ENCODE results near the gene HMGB1. TPM values are rescaled to one million over a fixed set of nuclear protein-coding genes. Genes with fewer than 3 reads are reported as not detected.

The HMGB1 gene
- total RNA-seq, 4 donors from 2014 or later: 223 to 629 (median 402) TPM

GRCh38 chr13:30493658-30494381 lies 28.1 kb upstream of the HMGB1 start:
- DNase-seq: no peak
- H3K9me3 ChIP-seq: no peaks in the 10 kb centered on the region
- TF ChIP-seq CTCF (IDR thresholded peaks at IDR 0.05): no peak
- TF ChIP-seq POLR2A (IDR thresholded peaks at IDR 0.05): no peak
- no peak overlapping the region for H3K27ac ChIP-seq
- H3K4me3 ChIP-seq: no peak overlapping the region
- intact Hi-C loops (cut with DNase I; ENCODE audit: low total_unique reads): no loop called here
- H3K27me3 ChIP-seq: no peaks in the 10 kb centered on the region
- H3K4me1 ChIP-seq: no peaks in the 10 kb centered on the region
- no peaks in the 10 kb centered on the region for H3K36me3 ChIP-seq

- Histone ChIP-seq H3K9me3 (no peaks in the 10 kb centered on the region), H3K36me3 (no peaks in the 10 kb centered on the region), H3K4me1 (no peaks in the 10 kb centered on the region), H3K27me3 (no peaks in the 10 kb centered on the region), H3K4me3 (no peak overlapping the region), H3K27ac (no peak overlapping the region)
- intact Hi-C loops (cut with DNase I; ENCODE audit: low total_unique reads): no loop called here
- TF ChIP-seq POLR2A (IDR thresholded peaks at IDR 0.05): no peak
- DNase-seq: no peak
Measured at GRCh38 chr13:30487075-30487470, 21.3 kb upstream of the HMGB1 start.

GRCh38 chr13:30486230-30487074 lies 20.7 kb upstream of the HMGB1 start:
- H3K4me3 ChIP-seq: no peak overlapping the region
- no peak for DNase-seq
- no peaks in the 10 kb centered on the region for H3K4me1 ChIP-seq
- H3K9me3 ChIP-seq: no peaks in the 10 kb centered on the region
- H3K27ac ChIP-seq: no peak overlapping the region
- H3K27me3 ChIP-seq: no peaks in the 10 kb centered on the region
- intact Hi-C loops (cut with DNase I; ENCODE audit: low total_unique reads): no loop called here
- TF ChIP-seq POLR2A (IDR thresholded peaks at IDR 0.05): no peak
- no peak for TF ChIP-seq CTCF (IDR thresholded peaks at IDR 0.05)
- H3K36me3 ChIP-seq: no peaks in the 10 kb centered on the region

GRCh38 chr13:30481241-30481760 lies 15.6 kb upstream of the HMGB1 start:
- intact Hi-C loops (cut with DNase I; ENCODE audit: low total_unique reads): no loop called here
- Histone ChIP-seq H3K27ac (no peak overlapping the region), H3K4me1 (no peaks in the 10 kb centered on the region), H3K4me3 (no peak overlapping the region), H3K27me3 (no peaks in the 10 kb centered on the region), H3K36me3 (no peaks in the 10 kb centered on the region), H3K9me3 (no peaks in the 10 kb centered on the region)
- no peak for TF ChIP-seq CTCF (IDR thresholded peaks at IDR 0.05)
- no peak for TF ChIP-seq POLR2A (IDR thresholded peaks at IDR 0.05)
- no peak for DNase-seq

GRCh38 chr13:30480292-30480950 lies 14.7 kb upstream of the HMGB1 start:
- no peaks in the 10 kb centered on the region for H3K9me3 ChIP-seq
- H3K27ac ChIP-seq: no peak overlapping the region
- H3K4me1 ChIP-seq: no peaks in the 10 kb centered on the region
- TF ChIP-seq POLR2A (IDR thresholded peaks at IDR 0.05) (no peak), CTCF (IDR thresholded peaks at IDR 0.05) (no peak)
- no peaks in the 10 kb centered on the region for H3K27me3 ChIP-seq
- H3K4me3 ChIP-seq: no peak overlapping the region
- intact Hi-C loops (cut with DNase I; ENCODE audit: low total_unique reads): no loop called here
- H3K36me3 ChIP-seq: no peaks in the 10 kb centered on the region
- no peak for DNase-seq

Data from uterus (tissue), 4 donors.